ENCODE measurements around the gene CCDC32.
A peak's percentile ranks its signal among the peaks of the same experiment; 100 is the strongest.

The CCDC32 gene

DNA sequence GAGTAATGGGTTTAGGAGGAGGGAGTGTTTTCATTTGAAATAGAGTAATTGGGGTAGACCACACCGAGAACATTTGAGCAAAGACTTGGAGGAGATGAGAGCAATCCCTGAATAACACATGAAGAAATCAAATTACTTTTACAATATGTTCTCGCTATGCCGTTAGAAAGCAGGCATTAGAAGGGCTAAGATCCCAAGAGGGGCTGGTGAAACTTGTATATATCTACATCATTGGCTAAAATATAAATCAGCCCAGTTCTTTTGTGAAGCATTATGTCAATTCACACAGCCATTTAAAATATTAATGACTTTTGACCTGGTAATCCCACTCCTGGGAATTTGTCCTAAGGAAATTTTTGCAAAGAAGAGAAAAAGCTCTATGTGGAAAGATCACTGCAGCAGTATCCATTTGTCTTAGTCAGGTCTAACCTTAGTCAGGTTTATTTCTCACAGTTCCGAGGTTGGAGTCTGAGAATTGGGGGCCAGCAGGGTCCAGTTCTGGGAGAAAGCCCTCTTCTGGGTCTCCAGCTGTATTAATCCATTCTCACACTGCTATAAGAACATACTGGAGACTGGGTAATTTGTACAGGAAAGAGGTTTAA lies 31.0 kb downstream of the CCDC32 start:
- no peak for DNase-seq
- in situ Hi-C loops (cut with HindIII; ENCODE audit: low pct_ligation_motif_present, low pct_unique_long_range_greater_than_20kb, low sequenced_read_pairs): no loop called here

DNA sequence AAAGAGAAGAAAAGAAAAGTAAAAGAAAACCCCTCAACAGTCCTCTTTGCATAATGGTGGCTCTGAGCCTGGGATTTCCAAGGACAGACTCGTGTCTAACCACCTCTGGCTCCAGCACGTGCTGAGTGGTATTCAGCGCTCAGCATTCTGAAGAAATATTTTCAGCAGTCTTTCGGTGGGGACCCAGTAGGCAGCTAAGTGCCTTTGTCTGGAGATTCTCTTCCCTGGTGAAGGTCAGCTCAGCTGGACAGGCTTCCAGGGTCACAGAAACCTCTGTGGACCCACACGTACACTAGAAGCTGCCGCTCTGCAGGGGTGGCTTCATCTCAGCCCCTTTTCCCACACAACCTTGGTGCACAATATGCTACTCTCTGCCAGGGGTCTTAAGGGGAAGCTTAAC lies 36.0 kb downstream of the CCDC32 start:
- in situ Hi-C loops (cut with HindIII; ENCODE audit: low pct_ligation_motif_present, low pct_unique_long_range_greater_than_20kb, low sequenced_read_pairs): no loop called here
- no peak for DNase-seq

DNA sequence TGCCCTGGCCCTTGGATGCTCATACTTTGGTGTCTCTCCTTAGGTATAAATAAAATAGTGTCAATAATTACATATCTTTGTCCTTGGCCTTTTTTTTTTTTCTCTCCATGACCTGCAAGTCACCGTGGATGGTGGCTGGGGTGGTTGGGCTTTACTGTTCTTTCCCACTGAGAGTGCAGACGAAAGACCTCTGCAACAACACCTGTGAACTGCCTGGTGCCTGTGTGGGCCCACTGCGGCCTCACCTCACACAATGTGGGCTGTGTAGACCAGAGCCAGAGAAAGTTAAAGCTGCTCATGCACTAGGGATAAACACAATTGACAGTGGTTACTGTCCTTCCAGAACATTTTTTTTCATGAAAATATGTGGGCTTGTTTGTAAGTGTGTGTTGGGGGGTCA lies 39.0 kb downstream of the CCDC32 start:
- DNase-seq: no peak
- in situ Hi-C loops (cut with HindIII; ENCODE audit: low pct_ligation_motif_present, low pct_unique_long_range_greater_than_20kb, low sequenced_read_pairs): no loop called here

DNA sequence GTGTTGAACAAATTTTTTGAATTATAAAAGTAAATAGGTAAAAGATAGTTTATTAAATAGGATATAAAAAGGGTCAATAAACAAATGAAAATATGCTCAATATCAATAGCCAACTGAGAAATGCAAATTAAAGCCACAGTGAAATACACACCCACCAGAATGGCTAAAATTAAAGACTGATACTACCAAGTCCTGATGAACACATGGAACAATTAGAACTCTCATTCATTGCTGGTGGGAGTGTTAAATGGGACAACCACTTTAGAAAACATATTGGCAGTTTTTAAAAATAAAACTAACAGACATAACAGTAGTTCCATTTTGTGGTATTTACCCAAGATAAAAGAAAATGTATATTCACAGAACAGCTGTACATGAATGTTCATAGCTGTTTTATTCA lies 41.2 kb downstream of the CCDC32 start:
- DNase-seq: no peak
- in situ Hi-C loops (cut with HindIII; ENCODE audit: low pct_ligation_motif_present, low pct_unique_long_range_greater_than_20kb, low sequenced_read_pairs): no loop called here

DNA sequence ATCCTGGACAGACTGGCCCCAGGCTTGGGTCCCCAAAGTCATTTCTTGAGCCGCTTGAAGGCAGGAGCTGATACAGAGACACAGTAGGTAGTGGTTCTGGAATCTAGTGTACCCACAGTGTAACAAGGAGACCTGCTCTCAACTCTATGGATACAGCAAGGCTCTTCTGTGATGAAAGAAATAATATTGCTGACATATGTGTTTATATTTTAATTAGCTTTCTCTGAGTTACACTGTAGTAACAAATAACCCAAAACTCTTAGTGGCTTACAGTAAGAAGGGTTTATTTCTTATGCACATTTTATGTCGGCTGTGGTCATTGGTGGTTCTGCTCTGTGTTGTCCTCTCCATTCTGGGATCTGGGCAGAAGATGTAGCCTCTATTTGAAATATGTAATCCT lies 48.5 kb downstream of the CCDC32 start:
- in situ Hi-C loops (cut with HindIII; ENCODE audit: low pct_ligation_motif_present, low pct_unique_long_range_greater_than_20kb, low sequenced_read_pairs): no loop called here
- no peak for DNase-seq

DNA sequence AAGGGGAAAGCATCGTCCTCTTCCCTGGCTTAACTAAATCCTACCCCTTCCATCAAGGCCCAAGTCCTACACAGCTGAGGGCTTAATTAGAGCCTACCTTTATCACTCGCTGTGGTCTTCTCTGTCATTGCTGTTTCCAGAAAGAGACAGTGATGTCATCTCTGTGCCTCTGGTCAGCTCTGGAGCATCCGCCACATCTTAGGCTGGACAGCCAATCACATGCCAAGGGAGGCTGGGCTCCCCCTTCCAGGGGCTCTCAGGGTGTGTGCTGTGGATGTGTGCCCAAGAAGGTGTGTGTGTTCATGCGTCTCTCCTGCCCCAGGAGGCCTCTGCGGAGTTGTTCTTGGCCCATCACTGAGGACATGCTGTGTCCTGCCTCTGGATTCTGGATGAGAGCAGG lies 51.2 kb downstream of the CCDC32 start:
- no peak for DNase-seq
- in situ Hi-C loops (cut with HindIII; ENCODE audit: low pct_ligation_motif_present, low pct_unique_long_range_greater_than_20kb, low sequenced_read_pairs): no loop called here

DNA sequence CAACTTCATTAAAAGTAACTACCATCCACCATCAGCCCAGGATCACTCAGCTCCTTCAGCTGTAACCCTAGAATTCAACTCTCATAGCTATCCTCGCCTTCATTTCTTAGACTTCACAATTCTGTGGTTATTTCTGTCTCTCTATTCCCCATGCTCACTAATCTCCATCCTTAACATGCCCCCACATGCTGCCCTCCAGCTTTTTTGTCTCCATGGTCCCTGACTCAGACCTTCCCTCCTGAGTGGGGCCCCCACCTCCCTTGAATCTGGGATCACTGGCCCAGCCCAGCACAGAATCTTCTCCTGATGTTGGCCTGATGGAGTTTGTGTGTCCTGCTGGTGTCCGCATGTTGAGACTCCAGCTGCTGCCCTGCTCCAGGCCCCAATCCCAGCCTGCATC lies 52.4 kb downstream of the CCDC32 start:
- in situ Hi-C loops (cut with HindIII; ENCODE audit: low pct_ligation_motif_present, low pct_unique_long_range_greater_than_20kb, low sequenced_read_pairs): no loop called here
- no peak for DNase-seq

DNA sequence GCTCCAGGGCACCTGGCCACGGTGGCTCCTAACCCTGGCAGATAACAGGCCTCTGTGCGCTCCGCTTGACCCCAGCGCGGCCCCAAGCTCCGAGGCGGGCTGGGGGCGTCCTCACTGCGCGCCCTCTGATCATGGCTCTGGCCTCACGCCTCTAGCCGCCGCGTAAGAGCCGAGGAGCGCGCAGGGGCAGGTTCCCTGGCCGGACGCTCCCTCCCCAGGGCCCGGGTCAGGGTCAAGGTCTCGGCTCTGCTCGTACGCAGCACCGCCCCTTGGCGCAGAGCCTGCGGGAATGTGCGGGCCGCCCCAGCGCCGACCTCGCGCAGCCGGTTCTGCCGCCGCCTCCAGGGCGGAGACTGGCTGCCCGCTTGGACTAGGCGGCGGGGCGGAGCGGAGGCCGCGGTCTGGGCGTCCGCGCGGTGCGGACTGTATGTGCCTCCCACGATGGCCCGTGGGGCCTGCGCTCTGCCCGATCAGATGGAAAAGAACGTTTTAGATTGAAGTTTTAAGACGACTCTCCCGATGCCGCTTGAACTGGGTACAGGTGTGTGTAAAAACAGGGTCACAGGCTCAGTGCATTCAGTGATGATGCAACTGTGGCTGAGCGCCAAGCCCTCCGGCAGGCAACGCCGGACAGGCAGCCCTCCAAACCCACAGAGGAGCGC lies 53.2 kb downstream of the CCDC32 start:
- DNase-seq: peak; percentile 55
- in situ Hi-C loops (cut with HindIII; ENCODE audit: low pct_ligation_motif_present, low pct_unique_long_range_greater_than_20kb, low sequenced_read_pairs): no loop called here

DNA sequence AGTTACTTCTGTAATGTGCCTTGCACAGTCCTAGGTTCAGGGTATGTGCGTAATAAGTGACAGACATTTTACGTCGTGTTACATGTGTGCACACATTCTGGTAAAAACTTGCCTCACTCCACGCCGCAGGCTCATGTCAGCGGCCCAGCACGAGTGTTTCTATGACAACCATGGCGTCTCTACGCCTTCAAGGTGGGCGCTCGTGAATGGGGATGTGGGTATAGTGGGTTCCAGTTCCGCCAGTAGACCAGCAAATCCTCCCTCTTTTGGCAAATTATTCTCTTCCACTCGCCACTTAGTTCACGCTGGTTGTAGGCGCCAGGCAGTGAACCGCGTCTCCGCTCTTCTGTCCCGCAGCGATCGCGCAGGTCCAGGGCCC lies 53.8 kb downstream of the CCDC32 start:
- in situ Hi-C loops (cut with HindIII; ENCODE audit: low pct_ligation_motif_present, low pct_unique_long_range_greater_than_20kb, low sequenced_read_pairs): no loop called here
- no peak for DNase-seq

DNA sequence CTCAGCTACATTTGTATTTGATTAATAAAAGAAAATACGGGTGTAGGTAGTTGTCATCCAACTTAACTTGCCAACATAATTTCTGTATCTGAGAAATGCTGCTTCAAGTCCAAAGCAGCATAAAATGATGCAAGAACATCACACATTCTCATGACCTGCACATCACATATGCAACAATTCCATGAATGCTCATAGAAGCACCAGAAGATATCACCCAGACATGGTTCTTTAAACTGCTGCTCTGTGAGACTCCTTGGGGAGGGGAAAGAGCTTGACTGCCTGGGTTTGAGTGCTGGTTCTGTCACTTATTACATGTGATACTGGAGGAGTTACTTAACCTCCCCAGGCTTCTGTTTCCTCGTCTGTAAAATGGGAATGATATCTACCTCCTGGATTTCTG lies 54.6 kb downstream of the CCDC32 start:
- in situ Hi-C loops (cut with HindIII; ENCODE audit: low pct_ligation_motif_present, low pct_unique_long_range_greater_than_20kb, low sequenced_read_pairs): no loop called here
- no peak for DNase-seq

DNA sequence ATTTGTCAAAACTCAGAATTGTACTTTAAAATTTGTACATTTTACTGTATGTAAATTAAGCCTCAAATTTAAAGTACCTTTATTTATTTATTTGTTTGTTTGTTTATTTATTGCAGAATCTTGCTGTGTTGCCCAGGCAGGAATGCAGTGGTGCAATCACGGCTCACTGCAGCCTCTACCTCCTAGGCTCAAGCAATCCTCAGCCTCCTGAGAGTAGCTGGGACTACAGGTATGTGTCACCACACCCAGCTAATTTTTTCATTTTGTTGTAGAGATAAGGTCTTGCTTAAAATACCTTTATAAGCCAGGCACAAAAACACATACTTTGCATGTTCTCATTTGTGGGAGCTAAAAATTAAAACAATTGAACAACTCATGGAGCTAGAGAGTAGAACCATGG lies 56.6 kb downstream of the CCDC32 start:
- DNase-seq: no peak
- in situ Hi-C loops (cut with HindIII; ENCODE audit: low pct_ligation_motif_present, low pct_unique_long_range_greater_than_20kb, low sequenced_read_pairs): no loop called here

DNA sequence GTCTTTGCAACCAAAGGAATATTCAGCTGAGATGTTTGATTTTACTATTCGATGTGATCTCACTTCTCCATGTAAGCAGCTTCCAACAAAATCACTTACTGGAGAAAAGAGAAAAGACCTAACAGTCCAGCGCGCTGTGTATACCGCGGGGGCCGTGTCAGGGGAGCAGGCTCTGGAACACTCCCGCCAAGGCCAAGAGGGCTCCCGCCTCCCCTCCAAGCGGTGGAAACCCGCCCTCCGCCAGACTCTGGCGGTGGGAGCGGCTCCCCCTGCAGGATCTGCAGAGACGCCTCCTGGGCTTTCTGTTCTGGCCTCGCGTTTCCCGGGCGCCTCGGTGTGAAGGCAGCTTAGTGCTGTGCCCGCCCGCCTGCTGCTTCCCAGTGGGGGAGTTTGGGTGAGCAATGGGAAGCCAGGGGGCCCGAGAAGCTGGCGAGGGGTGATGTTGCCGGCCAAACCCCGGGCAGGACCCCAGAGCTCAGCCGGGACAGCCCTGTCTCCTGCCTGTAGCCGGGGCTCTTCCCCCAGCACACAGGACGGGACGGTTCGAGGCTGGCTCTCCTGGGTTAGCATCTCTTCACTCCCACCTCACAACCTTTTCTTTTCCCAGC lies 57.8 kb downstream of the CCDC32 start:
- in situ Hi-C loops (cut with HindIII; ENCODE audit: low pct_ligation_motif_present, low pct_unique_long_range_greater_than_20kb, low sequenced_read_pairs): no loop called here
- peak; percentile 80 for DNase-seq

All from ACHN (cell line).